Measurements from ENCODE around the gene MTRF1L. TPM values are rescaled to one million over a fixed set of nuclear protein-coding genes. Genes with fewer than 3 reads are reported as not detected.

Gene MTRF1L
- total RNA-seq, 1 experiment from 2014 or later: 8.2 TPM

Other genes starting within 250 kb of the MTRF1L start
- 52.1 and 67.4 TPM in 2 replicates for gene FBXO5, start 19.7 kb downstream of the MTRF1L start, total RNA-seq (2014; rRNA removed; shearing (Covaris generic))
- gene RGS17, start 128.6 kb upstream of the MTRF1L start, total RNA-seq (2014; rRNA removed; shearing (Covaris generic)): 3.8 and 4.8 TPM in 2 replicates

All from H7 (cell line).